Ecto neural progenitor cell (in vitro differentiated cells): ENCODE results near the gene DNAJB12.

Experiments used
- DNase-seq: peaks from one replicate; pipeline ENCODE4 v3.0.0-alpha.2; 2018; ENCODE audit warnings: low spot score

DNAJB12 gene

DNA sequence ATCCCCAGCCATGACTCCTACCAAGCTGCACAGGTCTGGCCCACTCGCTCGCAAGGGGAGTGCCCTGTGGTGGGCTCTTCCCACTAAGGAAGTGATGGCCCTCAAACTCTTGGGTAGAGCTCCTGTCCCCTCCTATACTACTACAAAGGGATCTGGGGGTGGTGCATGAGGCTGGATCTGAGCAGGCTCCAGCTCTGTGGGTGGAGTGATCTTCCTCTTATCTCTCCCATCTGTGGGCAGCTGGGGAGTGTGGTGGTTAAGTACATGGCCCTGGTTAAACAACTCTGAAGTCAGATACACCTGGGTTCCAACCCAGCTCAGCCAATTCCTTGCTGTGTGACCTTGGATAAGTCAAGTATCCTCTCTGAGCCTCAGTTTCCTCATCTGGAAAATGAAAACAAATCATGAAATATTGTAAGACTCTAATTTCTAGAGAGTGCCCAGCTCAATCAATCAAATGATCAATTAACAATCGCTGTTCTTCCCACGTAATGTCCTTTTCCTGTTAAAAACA is 63.6 kb downstream of the DNAJB12 start:
- no peak for DNase-seq

GRCh38 chr10:72285972-72286521 is 68.7 kb downstream of the DNAJB12 start:
- no peak for DNase-seq

- DNase-seq: no peak
Measured at GRCh38 chr10:72283131-72283530, 71.6 kb downstream of the DNAJB12 start.
